CD4-positive, alpha-beta memory T cell (primary cell): Measurements from ENCODE around the gene CFAP43. TPM values are rescaled to one million over a fixed set of nuclear protein-coding genes. Genes with fewer than 3 reads are reported as not detected.

Experiments
- CTCF ChIA-PET: fragments of 350-600 bp; sonication (Branson Sonifier 250); formaldehyde crosslinking; loops from one replicate; lab custom pipeline; 2021; ENCODE audit warnings: inconsistent platforms; ENCODE audit not compliant: partially characterized antibody; lab: Charles Lee
- POLR2A ChIA-PET: fragments of 350-600 bp; sonication (Branson Sonifier 250); formaldehyde crosslinking; loops from one replicate; lab custom pipeline; 2021; ENCODE audit not compliant: partially characterized antibody; lab: Charles Lee
- DNase-seq, 5 donors: peaks; one replicate each; pipeline versions ENCODE4 v3.0.0 to v3.0.0-alpha.2; 2020 to 2022; ENCODE audit warnings: mixed read lengths in 1 of 5
- H3K27ac ChIP-seq: one replicate; pipeline ENCODE4 v1.7.0; 2013; ENCODE audit warnings: low read depth, low read length
- H3K27me3 ChIP-seq: 2 replicates; pipeline ENCODE4 v1.7.0; 2013; ENCODE audit warnings: mild to moderate bottlenecking, low read length, moderate library complexity; ENCODE audit not compliant: insufficient read depth
- H3K36me3 ChIP-seq: 2 replicates; pipeline ENCODE4 v1.7.0; 2013; ENCODE audit warnings: mild to moderate bottlenecking, low read length, moderate library complexity; ENCODE audit not compliant: insufficient read depth
- H3K4me1 ChIP-seq: 2 replicates; pipeline ENCODE4 v1.7.0; 2013; ENCODE audit warnings: mild to moderate bottlenecking, low read length, moderate library complexity; ENCODE audit not compliant: insufficient read depth
- H3K4me3 ChIP-seq, 2 donors: one replicate each; pipeline ENCODE4 v1.7.0; 2013; ENCODE audit warnings: low read length in 2 of 2, mild to moderate bottlenecking in 1 of 2
- H3K9me3 ChIP-seq, 2 donors: one replicate each; pipeline ENCODE4 v1.7.0; 2013; ENCODE audit warnings: low read length in 2 of 2, control low read depth in 1 of 2; ENCODE audit not compliant: control insufficient read depth in 1 of 2
- H3K27ac Mint-ChIP-seq, 7 donors: one replicate each; pipeline ENCODE4 v1.8.0; 2020 to 2021; ENCODE audit warnings: mixed read lengths in 7 of 7, mild to moderate bottlenecking in 6 of 7, inconsistent platforms in 3 of 7, moderate library complexity in 3 of 7
- H3K27me3 Mint-ChIP-seq, 2 donors: one replicate each; pipeline ENCODE4 v1.8.0; 2020 to 2021; ENCODE audit warnings: mixed read lengths in 2 of 2
- H3K36me3 Mint-ChIP-seq, 2 donors: one replicate each; pipeline ENCODE4 v1.8.0; 2020 to 2021; ENCODE audit warnings: mixed read lengths in 2 of 2, inconsistent platforms in 1 of 2, mild to moderate bottlenecking in 1 of 2
- H3K4me1 Mint-ChIP-seq, 4 donors: one replicate each; pipeline ENCODE4 v1.8.0; 2020 to 2021; ENCODE audit warnings: mixed read lengths in 4 of 4, mild to moderate bottlenecking in 1 of 4
- H3K4me3 Mint-ChIP-seq, 8 donors: one replicate each; pipeline ENCODE4 v1.8.0; 2020 to 2021; ENCODE audit warnings: mixed read lengths in 8 of 8, mild to moderate bottlenecking in 7 of 8, moderate library complexity in 6 of 8, inconsistent platforms in 3 of 8
- H3K9me3 Mint-ChIP-seq, 8 donors: one replicate each; pipeline ENCODE4 v1.8.0; 2020 to 2021; ENCODE audit warnings: mixed read lengths in 8 of 8, mild to moderate bottlenecking in 5 of 8, inconsistent platforms in 3 of 8, moderate library complexity in 1 of 8
- intact Hi-C: fragments of 100-400 bp; cut with micrococcal nuclease; formaldehyde crosslinking; loops from one replicate; pipeline ENCODE4 v1.15.1; 2023
- microRNA-seq: library from miRNA; unstranded; fragments of <30 nt; microRNA quantifications from one replicate; pipeline ENCODE4 v1.2.0, GENCODE V29; 2021; ENCODE audit warnings: borderline replicate concordance, borderline number of aligned reads, borderline microRNAs expressed, mixed read lengths
- polyA plus RNA-seq, 2 donors: library from polyadenylated mRNA; unstranded; fragments of 300-500 nt; fragmentation: Illumina TruSeq; gene quantifications; one replicate each; pipeline ENCODE4 v1.2.3, GENCODE V29; 2021
- total RNA-seq, 2 experiments: library from RNA; stranded (reverse); gene quantifications; one replicate each; pipeline ENCODE4 v1.2.3, GENCODE V29; 2021

CFAP43 gene
- total and polyA plus RNA-seq, 4 experiments from 2014 or later: not detected

- Mint-ChIP-seq H3K9me3 (no peaks in the 10 kb centered on the region), H3K27me3 (peaks cover 0 to 2% of the 10 kb centered on the region in 2 donors), H3K4me1 (no peaks in the 10 kb centered on the region), H3K4me3 (no peak overlapping the region), H3K27ac (no peak overlapping the region), H3K36me3 (no peaks in the 10 kb centered on the region)
- no peaks in the 10 kb centered on the region for H3K9me3 ChIP-seq
- no peak overlapping the region for H3K4me3 ChIP-seq
- CTCF ChIA-PET: interaction anchor here (1.2 to 5.1 kb wide), 2 partner anchors 63 to 198 kb away, joined by 3 to 33 read pairs; no protein-coding TSS in a partner anchor
- no peaks in the 10 kb centered on the region for H3K36me3 ChIP-seq
- H3K27ac ChIP-seq: no peak overlapping the region
- H3K27me3 ChIP-seq: no peaks in the 10 kb centered on the region
- DNase-seq: no peak
- intact Hi-C loops: loop anchor here (10.0 kb wide), 1 partner anchor 370 kb away; no protein-coding TSS in a partner anchor
- POLR2A ChIA-PET: no interaction called here
- no peaks in the 10 kb centered on the region for H3K4me1 ChIP-seq
Observed at GRCh38 chr10:104084482-104085142, 147.6 kb downstream of the CFAP43 start.

- Mint-ChIP-seq H3K27ac (no peak overlapping the region), H3K36me3 (no peaks in the 10 kb centered on the region), H3K4me1 (no peaks in the 10 kb centered on the region), H3K27me3 (no peaks in the 10 kb centered on the region), H3K4me3 (no peak overlapping the region), H3K9me3 (no peaks in the 10 kb centered on the region)
- Histone ChIP-seq H3K9me3 (no peaks in the 10 kb centered on the region), H3K4me3 (no peak overlapping the region), H3K27ac (no peak overlapping the region), H3K36me3 (no peaks in the 10 kb centered on the region), H3K27me3 (no peaks in the 10 kb centered on the region), H3K4me1 (no peaks in the 10 kb centered on the region)
- POLR2A ChIA-PET: interaction anchor here (1.5 kb wide), 1 partner anchor 40 kb away, joined by 4 read pairs; the partner anchor contains the start of gene SFR1
- CTCF ChIA-PET: interaction anchor here (0.6 to 5.1 kb wide), 5 partner anchors 9 to 195 kb away, joined by 3 to 33 read pairs (median 3); no protein-coding TSS in a partner anchor
- intact Hi-C loops: loop anchor here (10.0 kb wide), 1 partner anchor 367 kb away; no protein-coding TSS in a partner anchor
- DNase-seq: no peak
Observed at GRCh38 chr10:104081998-104082397, 150.2 kb downstream of the CFAP43 start.

GRCh38 chr10:104080762-104081161 is 151.4 kb downstream of the CFAP43 start:
- Histone ChIP-seq H3K4me1 (no peaks in the 10 kb centered on the region), H3K27me3 (no peaks in the 10 kb centered on the region), H3K9me3 (no peaks in the 10 kb centered on the region), H3K27ac (no peak overlapping the region), H3K36me3 (no peaks in the 10 kb centered on the region), H3K4me3 (no peak overlapping the region)
- intact Hi-C loops: loop anchor here (1.0 to 10.0 kb wide), 2 partner anchors 192 to 366 kb away; no protein-coding TSS in a partner anchor
- no peak overlapping the region for H3K4me3 Mint-ChIP-seq
- H3K27ac Mint-ChIP-seq: peak overlapping the region in 1 of 7 donors; percentile 40
- ChIA-PET CTCF (interaction anchor here (1.0 to 5.1 kb wide), 6 partner anchors 9 to 368 kb away, joined by 3 to 33 read pairs (median 6); no protein-coding TSS in a partner anchor), POLR2A (interaction anchor here (1.0 kb wide), 1 partner anchor 192 kb away, joined by 3 read pairs; no protein-coding TSS in a partner anchor)
- H3K4me1 Mint-ChIP-seq: no peaks in the 10 kb centered on the region
- H3K36me3 Mint-ChIP-seq: no peaks in the 10 kb centered on the region
- no peaks in the 10 kb centered on the region for H3K27me3 Mint-ChIP-seq
- no peaks in the 10 kb centered on the region for H3K9me3 Mint-ChIP-seq
- DNase-seq: peak in 4 of 5 donors; percentile 9 to 16 (median 12)

Small RNAs within 50 kb of the gene (microRNA-seq; reads per million reads assigned to microRNA genes)
- gene MIR4482 (not detected), gene MIR609 (not detected)

Other genes starting within 250 kb of the CFAP43 start
- not detected for gene COL17A1, start 146.5 kb downstream of the CFAP43 start, total RNA-seq
- gene COL17A1, start 146.5 kb downstream of the CFAP43 start, polyA plus RNA-seq: not detected
- gene SFR1, start 110.2 kb downstream of the CFAP43 start, total RNA-seq: 10 to 100 TPM; 12.2 to 12.4 TPM
- gene SFR1, start 110.2 kb downstream of the CFAP43 start, polyA plus RNA-seq: 10 to 100 TPM; 10.0 to 15.8 TPM
- gene GSTO1, start 22.5 kb upstream of the CFAP43 start, total RNA-seq: 10 to 100 TPM; 52.8 to 54.7 TPM
- 100 to 1,000 TPM; 154 to 207 TPM for gene GSTO1, start 22.5 kb upstream of the CFAP43 start, polyA plus RNA-seq
- gene GSTO2, start 36.8 kb upstream of the CFAP43 start, total RNA-seq: 1 to 10 TPM; 1.6 to 2.3 TPM
- gene GSTO2, start 36.8 kb upstream of the CFAP43 start, polyA plus RNA-seq: 1 to 10 TPM in 1 of 2 donors, under 1 TPM in 1; 0.94 to 1.2 TPM
- gene ITPRIP, start 106.1 kb upstream of the CFAP43 start, total RNA-seq: 10 to 100 TPM; 15.6 to 15.7 TPM
- gene ITPRIP, start 106.1 kb upstream of the CFAP43 start, polyA plus RNA-seq: 10 to 100 TPM; 10.3 to 12.8 TPM
- not detected for gene CFAP58, start 121.5 kb upstream of the CFAP43 start, total RNA-seq
- gene CFAP58, start 121.5 kb upstream of the CFAP43 start, polyA plus RNA-seq: not detected